Measurements from ENCODE around the gene EPAS1. TPM values are rescaled to one million over a fixed set of nuclear protein-coding genes. Genes with fewer than 3 reads are reported as not detected.

EPAS1 gene
- total RNA-seq, 1 experiment from 2014 or later, result 8.5 TPM

GRCh38 chr2:46300406-46300832 is 3.2 kb downstream of the EPAS1 start (continued):
- no peak for TF ChIP-seq GRHL2 (CRISPR knock-in tag; IDR thresholded peaks at IDR 0.05; ENCODE audit: insufficient replicate concordance, severe bottlenecking)
- no peak for TF ChIP-seq MAX (CRISPR knock-in tag; IDR thresholded peaks at IDR 0.05)
- TF ChIP-seq ZNF512 (CRISPR knock-in tag; IDR thresholded peaks at IDR 0.05; ENCODE audit: borderline replicate concordance), result no peak
- TF ChIP-seq CDX4 (CRISPR knock-in tag; IDR thresholded peaks at IDR 0.05; ENCODE audit: borderline replicate concordance), result no peak
- TF ChIP-seq ZNF671 (CRISPR knock-in tag; IDR thresholded peaks at IDR 0.05), result no peak
- TF ChIP-seq ATF3 (CRISPR knock-in tag; conservative IDR thresholded peaks at IDR 0.05), result no peak

GRCh38 chr2:46302005-46302695 is 4.9 kb downstream of the EPAS1 start:
- H3K27ac Mint-ChIP-seq, result no peak overlapping the region

More at GRCh38 chr2:46302005-46302695, 4.9 kb downstream of the EPAS1 start:
- TF ChIP-seq JAZF1 (CRISPR knock-in tag; IDR thresholded peaks at IDR 0.05) (no peak), PRDM15 (CRISPR knock-in tag; IDR thresholded peaks at IDR 0.05) (no peak), CDX4 (CRISPR knock-in tag; IDR thresholded peaks at IDR 0.05; ENCODE audit: borderline replicate concordance) (no peak), FOXK1 (CRISPR knock-in tag; IDR thresholded peaks at IDR 0.05) (no peak), TEAD1 (CRISPR knock-in tag; IDR thresholded peaks at IDR 0.05) (no peak), ZNF671 (CRISPR knock-in tag; IDR thresholded peaks at IDR 0.05) (no peak), ZNF121 (CRISPR knock-in tag; IDR thresholded peaks at IDR 0.05) (no peak), E2F4 (CRISPR knock-in tag; IDR thresholded peaks at IDR 0.05; ENCODE audit: borderline replicate concordance, low read depth) (no peak), EMX1 (CRISPR knock-in tag; IDR thresholded peaks at IDR 0.05) (no peak), ZNF219 (CRISPR knock-in tag; IDR thresholded peaks at IDR 0.05; ENCODE audit: borderline replicate concordance) (no peak)
- peaks cover 16% of the 10 kb centered on the region for H3K9me3 Mint-ChIP-seq
- no peak for ATAC-seq
- POLR2A ChIA-PET, result interaction anchor here (0.6 kb wide), 1 partner anchor 1348 kb away, joined by 3 read pairs; no protein-coding TSS in a partner anchor
- CTCF ChIA-PET, result interaction anchor here (0.7 to 1.5 kb wide), 2 partner anchors 25 to 240 kb away, joined by 3 to 5 read pairs; no protein-coding TSS in a partner anchor
- DNase-seq (ENCODE audit: low spot score), result no peak
- H3K36me3 Mint-ChIP-seq, result peaks cover 10% of the 10 kb centered on the region
- H3K4me3 Mint-ChIP-seq, result no peak overlapping the region
- H3K27me3 Mint-ChIP-seq (ENCODE audit: low read depth), result peaks cover 65% of the 10 kb centered on the region
- H3K4me1 Mint-ChIP-seq, result peaks cover 60% of the 10 kb centered on the region

All from WTC11 (cell line).